ENCODE data around the gene CHCHD10.

Gene CHCHD10

DNA sequence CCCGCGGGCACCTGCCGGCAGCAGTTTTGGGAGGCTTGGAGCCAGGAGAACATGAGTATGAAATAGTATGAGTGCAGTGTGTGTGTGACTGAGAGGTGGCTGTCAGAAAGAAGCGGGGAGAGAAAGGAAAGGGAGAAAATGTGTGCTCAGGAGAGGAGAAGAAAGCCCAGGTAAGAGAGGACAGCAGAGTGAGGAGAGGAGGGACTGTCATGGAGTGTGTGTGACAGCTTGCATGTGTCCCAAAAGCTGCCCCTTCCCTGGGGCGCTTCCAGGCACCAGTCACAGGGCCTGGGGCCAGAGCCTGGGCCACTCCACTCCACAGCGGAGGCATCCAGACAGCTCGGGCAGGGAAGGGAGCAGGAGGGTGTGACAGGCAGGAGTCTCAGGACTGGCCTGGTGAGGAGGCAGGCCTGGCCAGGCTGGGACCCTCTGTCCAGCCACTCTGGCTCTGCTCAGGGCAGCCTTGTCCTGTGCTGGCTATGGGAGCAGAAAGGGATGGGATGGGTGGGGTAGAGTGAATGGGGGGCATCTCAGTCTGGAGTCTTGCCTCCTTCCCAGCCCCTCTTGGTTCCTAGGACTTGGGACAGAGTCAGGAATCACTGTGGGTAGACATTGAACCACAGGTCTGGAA lies 5.8 kb upstream of the CHCHD10 start:
- in situ Hi-C loops (cut with HindIII; ENCODE audit: low sequenced_read_pairs), result no loop called here

DNA sequence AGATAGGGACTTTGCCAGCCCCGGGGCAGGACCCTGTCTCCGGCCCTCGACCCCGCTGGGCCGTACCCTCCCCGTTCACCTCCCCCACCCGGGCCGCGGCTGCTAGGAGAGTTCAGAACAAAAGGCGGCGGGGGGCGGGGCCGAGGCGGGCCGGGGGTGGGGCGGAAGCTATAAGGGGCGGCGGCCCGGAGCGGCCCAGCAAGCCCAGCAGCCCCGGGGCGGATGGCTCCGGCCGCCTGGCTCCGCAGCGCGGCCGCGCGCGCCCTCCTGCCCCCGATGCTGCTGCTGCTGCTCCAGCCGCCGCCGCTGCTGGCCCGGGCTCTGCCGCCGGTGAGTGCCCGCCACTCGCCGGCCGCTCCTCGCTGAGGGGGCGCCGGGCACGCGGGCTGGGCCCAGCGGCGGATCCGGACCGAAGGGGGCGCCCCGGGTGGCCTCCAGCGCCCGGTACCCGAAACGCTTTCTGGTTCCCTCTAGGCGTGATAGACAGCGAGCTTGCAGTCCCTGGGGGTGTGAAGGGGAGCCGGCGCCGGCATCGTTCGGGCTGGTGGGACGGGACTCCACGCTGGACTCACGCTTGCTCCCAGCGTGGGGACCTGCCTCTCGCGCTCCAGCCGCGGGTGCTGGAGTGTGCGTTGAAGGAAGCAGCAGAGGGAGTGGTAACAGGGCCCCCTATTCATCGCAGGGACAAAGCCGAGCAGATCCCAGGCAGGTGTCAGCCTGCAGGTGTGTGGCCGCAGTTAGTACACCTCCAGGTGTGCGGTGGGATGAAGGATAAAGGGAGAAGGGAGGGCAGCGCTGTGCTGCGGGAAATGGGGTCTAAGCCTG lies 5.1 kb upstream of the CHCHD10 start, which contains the start of gene MMP11:
Gene MMP11 (plus strand): TSS at position 201 of the 825 bp plus-strand sequence. CDS start 22 bp downstream, at position 223.
- in situ Hi-C loops (cut with HindIII; ENCODE audit: low sequenced_read_pairs), result no loop called here

DNA sequence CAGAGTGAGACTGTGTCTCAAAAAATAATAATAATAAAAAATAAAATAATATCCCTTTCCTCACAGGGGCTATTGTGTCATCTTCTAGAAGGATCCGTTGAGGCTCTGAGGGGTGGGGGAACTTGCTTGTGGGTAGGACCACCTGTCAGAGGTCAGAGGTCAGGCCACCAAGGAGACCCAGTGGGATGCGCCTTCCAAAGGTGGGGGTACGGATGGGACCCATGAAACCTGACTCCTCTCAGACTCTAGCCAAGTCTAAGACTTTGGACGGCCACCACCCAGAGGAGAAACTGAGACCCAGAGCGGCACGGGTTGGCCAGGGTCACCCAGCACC lies 4.5 kb upstream of the CHCHD10 start:
- in situ Hi-C loops (cut with HindIII; ENCODE audit: low sequenced_read_pairs), result no loop called here

DNA sequence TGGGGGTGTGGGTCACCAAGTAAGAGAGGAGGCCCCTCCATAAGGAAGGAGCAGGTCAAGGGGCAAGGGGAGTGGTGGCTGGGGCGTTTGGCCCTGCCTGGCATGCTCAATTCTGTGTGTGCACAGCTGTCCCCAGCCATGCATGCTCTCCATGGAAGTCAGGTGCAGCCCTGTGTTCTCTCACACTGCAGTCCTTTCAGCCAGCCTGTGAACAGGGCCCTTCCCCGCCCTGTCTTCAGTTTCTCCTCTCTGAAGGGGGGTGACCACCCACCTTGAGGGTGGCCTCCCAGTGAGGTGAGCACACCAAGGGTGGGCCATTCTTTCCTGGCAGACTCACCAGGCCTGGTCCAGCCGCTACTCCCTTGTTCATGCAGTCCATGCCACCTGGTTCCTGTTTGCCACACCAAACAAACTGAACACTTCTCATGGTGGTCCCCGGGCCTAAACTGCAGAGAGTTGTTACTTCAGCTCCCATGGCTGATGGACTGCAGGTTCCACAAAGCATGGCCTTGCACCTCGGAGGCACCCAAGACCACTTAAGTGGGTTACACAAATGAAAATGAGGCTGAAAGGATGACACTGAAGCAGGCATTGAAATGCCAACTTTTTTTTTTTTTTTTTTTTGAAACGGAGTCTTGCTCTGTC lies 1.7 kb upstream of the CHCHD10 start:
- in situ Hi-C loops (cut with HindIII; ENCODE audit: low sequenced_read_pairs), result no loop called here

DNA sequence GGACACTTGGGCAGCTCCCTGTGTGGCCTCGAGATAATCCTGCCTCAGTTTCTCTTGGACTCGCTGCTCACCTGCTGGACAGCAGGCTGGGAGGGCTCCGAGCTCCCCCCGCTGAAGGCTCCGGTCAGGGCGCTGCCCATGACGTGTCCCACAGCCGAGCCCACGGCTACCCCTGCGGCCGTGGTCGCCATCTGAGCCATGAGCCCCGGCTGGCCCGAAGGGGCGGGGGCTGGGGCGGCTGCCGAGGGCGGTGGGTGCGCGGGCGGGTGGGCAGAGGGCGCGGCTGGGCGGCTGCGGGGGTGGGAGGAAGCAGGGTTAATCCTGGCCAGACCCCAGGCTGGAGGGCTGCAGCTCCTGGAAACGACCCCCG lies 484 bp downstream of the CHCHD10 start:
- in situ Hi-C loops (cut with HindIII; ENCODE audit: low sequenced_read_pairs), result no loop called here

DNA sequence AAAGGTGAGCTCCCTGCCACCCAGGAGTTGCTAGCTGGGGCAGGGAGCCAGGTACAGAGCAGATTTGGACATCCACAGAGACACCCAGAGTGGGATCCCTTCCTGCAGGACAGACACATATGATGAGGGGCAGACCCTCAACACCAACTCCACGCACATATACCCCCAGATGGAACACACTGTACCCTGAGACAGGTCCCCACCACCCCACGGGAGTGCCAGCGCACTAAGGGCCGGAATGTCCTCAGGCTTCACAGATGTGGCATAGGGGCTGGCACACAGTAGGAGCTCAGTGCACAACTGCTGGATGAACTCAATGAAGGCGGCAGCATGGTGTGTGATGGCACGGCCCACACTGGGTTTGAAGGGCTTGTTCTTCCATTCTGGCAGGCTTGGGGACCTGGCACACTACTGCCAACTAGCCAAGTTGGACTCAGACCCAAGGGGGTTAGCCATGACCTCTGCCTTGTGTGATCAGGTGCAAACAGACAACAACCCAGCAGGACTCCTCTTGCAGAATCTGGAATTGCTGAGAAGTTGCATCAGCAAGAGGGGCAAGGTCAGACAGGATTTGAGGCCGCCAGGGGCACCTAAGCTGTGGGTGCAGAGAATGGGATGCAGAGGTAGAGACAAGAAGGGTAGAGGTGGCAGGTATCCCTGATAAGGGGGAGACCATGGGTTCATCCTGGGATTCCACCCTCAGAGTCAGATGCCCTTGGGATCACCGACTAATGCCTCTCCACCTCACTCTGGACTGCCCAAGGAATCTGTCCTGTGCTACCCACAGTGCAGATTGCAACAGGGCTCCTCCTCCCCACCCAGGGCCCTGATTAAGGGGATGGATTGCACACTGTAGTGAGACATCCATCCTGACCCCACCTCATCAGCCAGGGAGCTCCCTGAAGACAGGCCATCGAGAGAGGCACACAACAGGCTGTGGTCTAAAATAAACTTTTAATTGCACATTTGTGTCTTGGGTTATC lies 2.6 kb downstream of the CHCHD10 start:
- in situ Hi-C loops (cut with HindIII; ENCODE audit: low sequenced_read_pairs), result loop anchor here (5.0 kb wide), 1 partner anchor 72 kb away; the partner anchor contains the start of gene DERL3

DNA sequence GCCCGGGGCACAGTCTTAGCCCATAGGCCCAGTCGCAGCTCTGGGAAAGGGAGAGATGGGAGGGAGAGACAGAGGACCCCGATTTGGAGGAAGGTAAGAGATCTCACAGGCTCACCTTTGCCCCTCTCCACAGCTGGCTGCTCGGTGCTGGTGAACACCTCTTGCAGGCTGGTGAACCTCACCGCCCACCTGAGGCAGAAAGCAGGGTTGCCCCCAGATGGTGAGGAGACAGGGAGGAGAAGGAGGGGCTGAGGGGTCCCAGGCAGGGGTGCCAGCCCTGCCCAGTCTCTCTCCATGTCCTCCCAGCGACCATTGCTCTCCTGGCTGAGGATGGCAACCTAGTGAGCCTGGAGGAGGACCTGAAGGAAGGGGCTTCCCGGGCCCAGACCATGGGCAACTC lies 3.8 kb downstream of the CHCHD10 start:
- in situ Hi-C loops (cut with HindIII; ENCODE audit: low sequenced_read_pairs), result loop anchor here (5.0 kb wide), 1 partner anchor 73 kb away; the partner anchor contains the start of gene DERL3

DNA sequence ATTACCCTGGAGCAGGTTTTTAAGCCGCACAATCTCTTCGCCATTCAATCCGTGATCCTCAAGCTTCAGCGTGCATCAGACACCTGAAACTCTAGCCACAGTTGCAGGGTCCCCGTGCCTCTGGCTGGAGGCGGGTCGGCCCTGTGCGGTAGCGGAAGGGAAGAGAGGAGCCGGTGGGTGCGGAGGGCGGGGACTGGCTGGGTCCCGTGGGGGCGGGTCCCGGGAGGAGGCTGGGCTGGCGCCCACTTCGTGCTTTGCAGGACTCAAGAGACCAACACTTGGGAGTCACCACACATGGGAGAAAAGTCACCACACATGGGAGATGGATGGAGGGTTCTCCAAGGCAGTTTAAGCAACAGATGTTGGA lies 4.2 kb downstream of the CHCHD10 start:
- in situ Hi-C loops (cut with HindIII; ENCODE audit: low sequenced_read_pairs), result loop anchor here (5.0 kb wide), 1 partner anchor 74 kb away; the partner anchor contains the start of gene DERL3

DNA sequence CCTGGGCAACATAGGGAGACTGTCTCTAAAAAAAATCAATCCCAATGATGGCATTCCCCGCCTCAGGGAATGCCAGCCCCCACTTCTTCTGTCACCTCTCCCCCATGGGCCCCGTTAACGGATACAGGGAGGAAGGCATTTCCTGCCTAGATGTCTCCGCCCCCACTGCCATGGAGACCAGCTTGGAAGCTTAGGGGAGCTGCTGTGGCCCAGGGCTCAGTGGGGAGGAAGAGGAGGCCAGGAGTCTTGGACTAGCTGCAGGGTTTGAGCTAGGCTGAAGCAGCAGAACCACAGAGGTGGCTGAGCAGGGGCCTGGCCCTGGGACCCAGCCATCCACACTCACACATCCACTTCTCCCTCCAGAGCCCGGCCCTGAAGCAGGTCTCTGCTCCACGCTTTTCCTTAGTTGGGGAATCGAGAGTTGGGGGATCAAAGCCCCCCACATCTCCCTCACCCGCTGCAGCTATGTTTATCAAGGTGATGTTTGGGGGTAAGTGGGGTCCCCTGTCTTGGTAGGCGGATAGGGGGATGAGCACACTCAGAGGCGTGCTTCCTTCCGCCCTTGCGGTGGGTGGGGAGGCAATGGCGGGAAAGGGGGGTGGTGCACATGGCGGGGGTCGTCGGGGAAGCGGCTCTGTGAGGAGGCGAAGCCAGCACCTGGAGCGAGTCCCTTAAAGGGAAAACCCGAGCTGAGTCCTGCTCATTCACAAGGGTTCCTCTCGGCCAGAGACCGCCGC lies 4.8 kb downstream of the CHCHD10 start, which contains the start of gene C22orf15:
Gene C22orf15 (plus strand): TSS at position 149 of the 737 bp plus-strand sequence. CDS start 317 bp downstream, at position 466.
- in situ Hi-C loops (cut with HindIII; ENCODE audit: low sequenced_read_pairs), result loop anchor here (5.0 kb wide), 1 partner anchor 74 kb away; the partner anchor contains the start of gene DERL3

DNA sequence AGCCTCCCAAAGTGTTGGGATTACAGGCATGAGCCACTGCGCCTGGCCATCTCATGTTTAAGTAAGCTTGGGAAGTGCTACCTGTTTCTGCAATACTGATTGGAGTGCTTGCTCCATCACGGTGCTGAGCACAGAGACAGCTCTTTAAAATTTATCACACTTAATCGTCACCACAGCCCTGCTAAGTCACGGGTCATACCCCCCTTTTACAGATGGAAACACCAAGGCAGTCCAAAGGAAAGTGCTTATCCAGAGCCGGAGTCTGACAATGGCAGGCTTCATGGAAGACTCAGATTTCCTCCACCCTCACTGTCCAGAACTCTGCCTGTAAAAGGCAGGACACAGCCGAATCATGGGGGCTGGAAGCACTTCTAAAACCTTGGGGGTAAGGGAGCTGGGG lies 7.7 kb downstream of the CHCHD10 start:
- in situ Hi-C loops (cut with HindIII; ENCODE audit: low sequenced_read_pairs), result loop anchor here (5.0 kb wide), 1 partner anchor 77 kb away; the partner anchor contains the start of gene DERL3

DNA sequence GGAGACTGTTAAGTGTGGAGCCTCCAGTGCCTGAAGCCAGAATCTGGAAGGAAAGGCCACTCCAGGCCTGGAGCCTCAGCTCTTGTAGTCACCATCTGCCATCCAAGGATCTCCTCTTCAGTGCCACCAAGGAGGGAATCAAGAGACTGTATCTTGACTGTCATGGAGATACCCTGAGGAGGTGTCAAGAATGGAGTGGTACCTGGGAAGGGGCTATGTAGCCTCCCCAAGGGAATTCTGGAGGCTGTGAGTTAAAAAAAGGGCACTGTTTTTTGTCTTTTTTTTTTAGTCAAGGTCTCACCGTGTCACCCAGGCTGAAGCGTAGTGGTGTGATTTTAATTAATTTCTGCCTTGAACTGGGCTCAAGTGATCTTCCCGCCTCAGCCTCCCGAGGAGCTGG lies 8.2 kb downstream of the CHCHD10 start:
- in situ Hi-C loops (cut with HindIII; ENCODE audit: low sequenced_read_pairs), result no loop called here

DNA sequence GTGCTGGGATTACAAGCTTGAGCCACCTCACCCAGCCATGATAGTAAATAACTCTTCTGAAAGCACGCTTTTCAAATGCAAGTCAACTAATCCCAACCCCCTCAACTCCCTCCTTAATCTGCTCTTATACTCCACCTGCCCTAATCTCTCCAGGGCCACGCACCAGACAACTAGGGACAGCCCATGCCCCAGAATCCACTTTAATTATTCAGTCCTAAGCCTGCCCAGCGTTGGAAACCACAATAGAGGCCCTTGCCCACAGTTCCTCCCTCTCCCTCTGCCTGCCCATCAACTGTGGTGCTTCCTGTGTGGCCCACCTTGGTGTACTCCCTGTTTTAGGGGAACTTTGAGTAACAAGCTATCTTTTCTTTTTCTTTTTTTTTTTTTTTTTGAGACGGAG lies 10.9 kb downstream of the CHCHD10 start:
- in situ Hi-C loops (cut with HindIII; ENCODE audit: low sequenced_read_pairs), result no loop called here

DNA sequence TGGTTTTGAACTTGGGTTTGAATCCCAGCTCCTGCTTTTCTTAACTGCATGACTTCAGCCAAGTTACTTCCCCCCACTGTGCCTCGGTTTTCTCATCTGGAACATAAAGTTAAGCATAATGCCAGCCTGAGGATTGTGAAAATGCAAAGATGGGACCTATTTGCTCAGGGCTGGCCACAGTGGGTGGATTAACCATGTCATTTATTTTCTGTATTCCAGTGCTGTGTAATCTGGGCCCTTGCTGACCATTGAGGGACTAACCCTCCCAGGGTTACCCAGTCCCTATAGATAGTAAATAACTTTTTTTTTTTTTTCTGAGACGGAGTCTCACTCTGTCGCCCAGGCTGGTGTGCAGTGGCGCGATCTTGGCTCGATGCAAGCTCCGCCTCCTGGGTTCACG lies 12.1 kb downstream of the CHCHD10 start:
- in situ Hi-C loops (cut with HindIII; ENCODE audit: low sequenced_read_pairs), result no loop called here

DNA sequence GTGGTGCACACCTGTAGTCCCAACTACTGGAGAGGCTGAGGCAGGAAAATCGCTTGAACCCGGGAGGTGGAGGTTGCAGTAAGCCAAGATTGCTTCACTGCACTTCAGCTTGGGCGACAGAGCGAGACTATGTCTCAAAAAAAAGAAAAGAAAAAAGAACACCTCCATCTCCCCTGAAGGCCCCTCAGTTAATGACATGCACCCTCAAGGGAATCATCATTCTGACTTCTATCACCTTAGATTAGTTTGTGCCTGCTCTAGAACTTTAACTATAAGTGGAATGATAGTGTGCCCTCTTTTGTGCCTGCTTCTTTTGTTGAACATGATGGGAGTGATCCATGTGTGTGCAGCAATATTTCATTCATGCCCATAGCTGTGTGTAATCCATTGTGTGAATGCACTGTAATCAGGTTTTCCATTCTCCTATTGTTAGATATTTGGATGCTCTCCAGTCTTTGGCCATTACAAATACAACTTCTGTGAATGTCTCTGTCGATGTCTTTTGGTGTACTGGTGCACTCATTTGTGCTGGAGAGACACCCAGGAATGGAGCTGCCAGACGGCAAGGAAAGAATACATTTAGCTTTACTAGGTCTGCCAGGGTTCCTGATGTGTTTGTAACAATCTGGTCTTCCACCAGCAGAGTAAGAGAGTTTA lies 12.7 kb downstream of the CHCHD10 start:
- in situ Hi-C loops (cut with HindIII; ENCODE audit: low sequenced_read_pairs), result no loop called here

DNA sequence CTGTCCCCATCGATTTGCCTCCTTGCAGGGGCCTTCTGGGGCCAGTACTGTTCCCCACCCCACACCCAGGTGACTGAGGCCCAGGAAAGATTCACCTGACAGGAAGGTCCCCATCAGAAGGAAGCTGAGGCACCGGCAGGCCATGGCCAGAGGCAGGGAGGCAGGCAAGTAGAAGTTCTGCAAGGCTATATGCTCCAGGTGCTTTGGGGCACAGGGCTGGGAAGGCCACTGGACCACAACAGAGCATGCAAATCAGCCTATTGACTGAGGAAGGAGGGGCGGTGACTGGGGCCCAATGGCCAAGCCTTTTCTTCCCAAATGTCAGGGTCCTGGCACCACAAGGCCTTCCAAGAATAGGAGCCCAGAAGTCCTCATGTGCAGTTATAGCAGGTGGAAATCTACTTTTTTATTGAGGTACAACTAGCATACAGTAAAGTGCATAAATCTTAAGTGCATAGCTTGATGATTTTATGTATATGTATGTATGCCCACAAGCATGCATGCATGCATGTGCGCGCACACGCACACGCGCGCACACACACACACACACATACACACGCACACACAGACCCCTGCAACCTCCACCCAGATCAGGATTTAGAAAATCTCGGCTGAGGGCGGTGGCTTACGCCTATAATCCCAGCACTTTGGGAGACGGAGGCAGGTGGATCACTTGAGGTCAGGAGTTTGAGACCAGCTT lies 13.4 kb downstream of the CHCHD10 start, which contains the start of gene VPREB3:
Gene VPREB3 (minus strand): TSS at position 206 of the 700 bp plus-strand sequence. CDS start 62 bp downstream, at position 144.
- in situ Hi-C loops (cut with HindIII; ENCODE audit: low sequenced_read_pairs), result no loop called here

DNA sequence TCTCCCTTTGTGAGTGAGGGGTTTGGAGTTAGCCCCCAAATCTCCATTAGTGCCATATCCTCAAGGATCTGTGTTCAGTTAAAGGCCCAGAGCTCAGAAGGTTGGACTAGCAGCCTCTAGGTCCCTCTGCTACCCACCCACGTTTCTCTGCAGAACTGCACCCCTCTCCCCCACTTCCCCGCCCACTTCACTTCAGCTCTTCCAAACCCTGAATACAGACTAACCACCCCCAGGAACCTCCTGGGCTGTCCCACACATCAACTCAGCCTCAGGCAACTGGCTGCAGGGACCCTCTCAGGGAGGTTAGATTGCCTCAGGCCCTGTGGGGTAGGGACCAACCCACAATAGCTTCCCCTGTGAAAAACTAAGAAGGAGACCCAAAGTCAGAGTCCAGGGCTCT lies 14.4 kb downstream of the CHCHD10 start:
- in situ Hi-C loops (cut with HindIII; ENCODE audit: low sequenced_read_pairs), result no loop called here

DNA sequence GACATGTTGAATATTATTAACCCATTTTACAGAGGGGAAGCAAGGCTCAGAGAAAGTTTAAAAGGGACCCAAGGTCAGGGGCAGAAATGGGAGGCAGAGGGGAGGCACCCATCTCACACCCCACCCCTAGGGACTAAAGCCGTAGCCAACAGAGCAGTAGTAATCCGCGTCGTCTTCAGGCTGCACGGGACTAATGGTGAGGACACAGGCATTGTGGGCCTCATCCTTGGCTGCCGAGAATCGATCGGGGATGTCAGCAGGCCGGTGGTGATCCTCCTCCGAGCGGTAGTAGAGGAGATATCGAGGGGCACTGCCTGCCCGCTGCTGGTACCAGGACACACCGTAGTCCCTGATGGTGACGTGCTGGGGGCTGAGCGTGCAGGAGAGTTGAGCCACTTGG lies 15.0 kb downstream of the CHCHD10 start:
- in situ Hi-C loops (cut with HindIII; ENCODE audit: low sequenced_read_pairs), result no loop called here

DNA sequence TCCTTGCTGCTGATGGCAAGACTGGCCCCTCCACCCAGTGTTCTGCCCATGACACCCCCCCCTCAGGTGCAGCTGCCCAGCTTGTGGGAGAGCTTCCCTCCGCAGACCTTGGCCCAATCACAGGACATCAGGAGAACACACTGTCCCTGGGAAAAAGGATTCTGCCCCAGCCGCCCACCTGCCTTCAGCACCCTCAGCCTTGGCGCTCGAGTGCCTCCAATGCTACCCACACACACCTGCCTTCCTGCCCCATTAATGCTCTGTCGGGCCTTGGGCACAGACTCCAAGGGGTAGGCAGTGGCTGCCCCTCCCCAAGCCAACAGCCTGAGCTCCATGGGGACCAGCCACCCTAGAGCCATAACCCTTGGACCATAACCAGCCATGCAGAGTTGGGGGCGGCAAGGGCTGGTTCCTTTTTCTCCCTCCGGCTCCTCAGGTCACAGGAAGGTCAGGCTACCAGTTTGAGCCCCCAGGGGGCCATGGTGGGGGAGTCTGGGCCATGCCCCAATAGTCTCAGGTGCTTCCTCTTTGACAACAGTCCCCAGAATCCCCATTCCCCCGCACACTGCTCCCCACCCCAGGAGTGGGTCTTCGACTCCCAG lies 15.6 kb downstream of the CHCHD10 start:
- in situ Hi-C loops (cut with HindIII; ENCODE audit: low sequenced_read_pairs), result no loop called here
